ENCODE results near the gene PRKN.

PRKN gene

GRCh38 chr6:161554883-161555282 lies 1172.7 kb downstream of the PRKN start:
- no peak for TF ChIP-seq GATA3 (IDR thresholded peaks at IDR 0.05; ENCODE audit: low read depth, low read length)
- no peak for TF ChIP-seq GATA2 (IDR thresholded peaks at IDR 0.05; ENCODE audit: low read depth, low read length)

DNA sequence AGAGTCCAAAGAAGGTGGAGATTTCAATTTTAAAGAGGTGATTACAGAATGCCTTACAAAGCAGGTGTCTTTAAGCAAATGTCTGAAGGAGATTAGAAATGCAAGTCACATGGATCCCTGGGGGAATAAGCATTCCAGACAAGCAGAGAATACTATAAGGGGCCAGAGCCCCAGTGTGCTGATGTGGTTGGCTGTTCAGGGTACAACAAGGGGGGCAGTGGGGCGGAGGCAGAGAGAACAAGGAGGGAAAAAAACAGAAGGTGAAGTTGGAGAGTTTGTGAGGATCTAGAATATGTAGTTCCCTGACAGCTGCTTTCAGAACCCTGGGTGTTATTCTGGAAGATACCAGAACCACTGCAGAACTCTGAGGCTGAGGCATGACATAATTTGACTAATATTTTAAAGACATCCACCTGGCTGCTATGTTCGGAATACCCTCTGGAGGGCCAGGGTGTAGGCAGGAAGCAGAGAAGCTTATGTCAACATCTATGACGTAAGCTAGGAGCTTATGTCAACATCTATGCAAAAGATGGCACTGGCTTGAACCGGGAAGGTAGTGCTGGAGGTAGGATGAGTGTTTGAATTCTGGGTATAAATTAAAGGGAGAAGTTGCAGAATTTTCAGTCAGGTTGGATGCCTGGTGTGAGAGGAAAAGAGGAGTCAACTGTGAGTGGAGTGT lies 1177.5 kb downstream of the PRKN start:
- TF ChIP-seq GATA3 (IDR thresholded peaks at IDR 0.05; ENCODE audit: low read depth, low read length) (no peak), GATA2 (IDR thresholded peaks at IDR 0.05; ENCODE audit: low read depth, low read length) (no peak)

DNA sequence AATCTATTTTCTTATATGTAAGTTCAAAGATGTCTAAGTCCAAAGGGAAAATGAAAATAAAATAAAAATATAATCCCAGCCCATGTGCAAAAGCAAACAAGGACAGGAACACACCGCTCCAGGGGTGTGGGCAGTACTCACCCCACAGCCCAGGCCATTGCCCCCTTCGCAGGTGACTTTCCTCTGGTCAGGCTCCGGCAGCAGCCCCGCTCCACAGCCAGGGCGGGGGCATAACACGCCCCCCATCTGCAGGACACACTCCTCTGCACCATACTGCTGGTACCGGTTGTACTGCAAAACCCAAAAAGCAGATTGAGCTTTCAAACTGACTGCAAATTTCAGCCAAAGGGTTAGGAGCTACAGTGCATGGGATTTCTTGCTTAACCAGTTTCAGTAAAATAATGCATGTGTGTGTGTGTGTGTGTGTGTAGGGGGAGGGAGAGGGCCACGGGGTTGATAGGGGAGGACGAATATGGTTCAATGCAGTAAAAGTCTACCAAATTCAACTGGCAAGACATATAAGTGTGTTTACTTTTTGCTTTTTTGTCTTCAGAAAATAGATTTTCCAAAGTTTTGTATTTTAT lies 1178.8 kb downstream of the PRKN start:
- TF ChIP-seq GATA2 (IDR thresholded peaks at IDR 0.05; ENCODE audit: low read depth, low read length) (no peak), GATA3 (IDR thresholded peaks at IDR 0.05; ENCODE audit: low read depth, low read length) (no peak)

DNA sequence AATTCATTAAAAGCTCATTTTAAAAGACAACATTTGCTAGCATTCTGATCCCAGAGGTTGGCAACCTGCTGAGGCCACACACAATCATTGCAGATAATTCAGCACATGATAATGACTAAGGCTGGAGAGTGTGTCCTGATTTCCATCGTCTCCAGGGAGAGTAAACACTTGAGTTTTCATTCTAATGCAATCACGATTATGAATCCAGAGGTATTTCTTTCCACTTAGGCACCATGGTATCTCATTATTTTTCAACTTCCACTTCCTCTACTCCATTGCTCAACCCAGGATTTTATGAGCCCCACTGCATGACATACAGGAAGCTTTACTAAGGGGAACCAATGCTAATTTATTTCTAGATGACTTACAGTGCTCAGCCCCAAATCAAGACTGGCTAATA lies 1179.9 kb downstream of the PRKN start:
- TF ChIP-seq GATA3 (IDR thresholded peaks at IDR 0.05; ENCODE audit: low read depth, low read length): no peak
- TF ChIP-seq GATA2 (IDR thresholded peaks at IDR 0.05; ENCODE audit: low read depth, low read length): no peak

DNA sequence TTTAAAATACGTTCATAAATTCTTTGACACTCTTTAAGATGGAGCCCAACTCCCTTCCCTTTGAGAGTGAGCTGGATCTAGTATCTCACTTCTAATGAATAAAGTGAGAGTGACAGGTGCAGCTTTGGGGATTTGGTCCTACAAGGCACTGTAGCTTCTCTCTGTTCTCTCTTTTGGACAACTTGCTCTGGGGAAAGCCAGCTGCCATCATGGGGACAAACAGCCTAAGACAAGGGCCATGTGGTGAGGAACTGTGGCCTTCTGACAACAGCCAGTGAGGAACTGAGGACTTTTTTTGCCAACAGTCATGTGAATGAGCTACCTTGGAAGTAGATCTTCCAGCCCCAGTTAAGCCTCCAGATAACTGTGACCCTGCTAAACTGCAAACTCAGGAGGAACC lies 1180.9 kb downstream of the PRKN start:
- TF ChIP-seq GATA2 (IDR thresholded peaks at IDR 0.05; ENCODE audit: low read depth, low read length): no peak
- no peak for TF ChIP-seq GATA3 (IDR thresholded peaks at IDR 0.05; ENCODE audit: low read depth, low read length)

DNA sequence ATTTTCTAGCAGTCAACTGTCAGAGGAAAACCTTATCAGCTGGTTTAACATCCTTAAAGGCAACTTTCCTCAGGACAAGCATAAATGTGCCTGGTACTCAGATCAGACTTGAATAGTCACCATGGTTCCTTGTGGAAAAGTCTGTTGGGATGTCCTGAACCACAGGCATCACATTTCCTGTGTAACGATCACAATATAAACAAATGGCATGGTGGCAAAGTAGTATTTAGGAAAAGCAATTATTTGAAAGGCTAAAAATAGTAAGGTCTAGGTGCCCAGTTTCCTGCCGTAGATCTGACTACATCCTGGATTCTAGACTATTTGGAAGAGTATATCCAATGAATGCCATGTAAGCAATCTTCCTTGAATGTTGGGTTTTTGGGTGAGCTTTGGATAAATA lies 1181.8 kb downstream of the PRKN start:
- TF ChIP-seq GATA3 (IDR thresholded peaks at IDR 0.05; ENCODE audit: low read depth, low read length) (no peak), GATA2 (IDR thresholded peaks at IDR 0.05; ENCODE audit: low read depth, low read length) (no peak)

- no peak for TF ChIP-seq GATA2 (IDR thresholded peaks at IDR 0.05; ENCODE audit: low read depth, low read length)
- no peak for TF ChIP-seq GATA3 (IDR thresholded peaks at IDR 0.05; ENCODE audit: low read depth, low read length)
Measured at GRCh38 chr6:161544801-161545480, 1182.6 kb downstream of the PRKN start.

- TF ChIP-seq GATA2 (IDR thresholded peaks at IDR 0.05; ENCODE audit: low read depth, low read length) (no peak), GATA3 (IDR thresholded peaks at IDR 0.05; ENCODE audit: low read depth, low read length) (no peak)
Measured at GRCh38 chr6:161543684-161544309, 1183.8 kb downstream of the PRKN start.

GRCh38 chr6:161542346-161542980 lies 1185.1 kb downstream of the PRKN start:
- no peak for TF ChIP-seq GATA2 (IDR thresholded peaks at IDR 0.05; ENCODE audit: low read depth, low read length)
- no peak for TF ChIP-seq GATA3 (IDR thresholded peaks at IDR 0.05; ENCODE audit: low read depth, low read length)

DNA sequence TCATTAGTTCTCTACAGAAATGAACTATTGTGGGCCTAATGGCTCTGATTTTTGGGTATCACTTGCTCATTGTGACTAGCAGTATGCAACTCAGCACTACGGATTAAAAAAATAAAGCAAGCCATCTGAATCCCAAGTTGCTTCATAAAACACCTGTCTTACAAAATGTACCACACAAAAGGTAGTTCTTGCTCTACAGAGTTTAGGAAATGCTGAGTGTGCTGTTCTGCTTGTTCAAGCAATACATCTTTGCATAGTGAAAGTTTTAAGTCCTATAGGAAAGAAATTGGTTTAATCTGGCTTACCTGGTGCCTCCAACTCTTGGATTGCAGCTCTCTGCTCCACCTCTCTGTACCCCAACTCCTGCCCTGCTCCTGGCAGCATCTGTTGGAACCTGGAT lies 1187.0 kb downstream of the PRKN start:
- TF ChIP-seq GATA2 (IDR thresholded peaks at IDR 0.05; ENCODE audit: low read depth, low read length): no peak
- TF ChIP-seq GATA3 (IDR thresholded peaks at IDR 0.05; ENCODE audit: low read depth, low read length): no peak

- no peak for TF ChIP-seq GATA2 (IDR thresholded peaks at IDR 0.05; ENCODE audit: low read depth, low read length)
- no peak for TF ChIP-seq GATA3 (IDR thresholded peaks at IDR 0.05; ENCODE audit: low read depth, low read length)
Measured at GRCh38 chr6:161536224-161536630, 1191.3 kb downstream of the PRKN start.

DNA sequence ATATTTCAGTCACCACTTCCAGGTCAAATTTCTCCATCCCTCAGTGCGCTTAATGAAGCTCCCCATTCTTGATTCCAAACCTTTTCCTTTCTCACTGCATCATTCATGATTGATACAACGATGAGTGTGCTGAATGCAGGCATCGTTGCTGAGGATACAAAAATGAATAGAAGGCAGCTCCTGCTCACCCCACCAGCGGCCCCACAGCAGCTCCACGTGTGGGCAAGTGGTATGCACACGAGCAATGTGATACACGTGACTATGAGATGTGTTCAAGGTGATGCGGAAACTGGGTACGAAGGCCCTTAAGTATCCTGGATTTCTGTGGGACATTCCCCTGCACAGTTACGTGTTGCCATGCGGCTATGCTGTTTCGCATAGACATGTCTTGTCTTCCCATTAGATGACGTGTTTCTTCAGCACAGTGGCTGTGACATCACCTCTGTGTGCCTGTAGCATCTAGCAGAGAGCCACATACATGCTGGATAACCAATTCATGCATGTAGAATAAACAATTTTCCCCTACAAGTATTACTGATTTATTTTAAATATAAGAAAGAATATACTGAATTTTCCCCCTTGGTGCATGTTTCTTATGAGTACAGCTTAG lies 1193.2 kb downstream of the PRKN start:
- TF ChIP-seq GATA3 (IDR thresholded peaks at IDR 0.05; ENCODE audit: low read depth, low read length) (no peak), GATA2 (IDR thresholded peaks at IDR 0.05; ENCODE audit: low read depth, low read length) (no peak)

- TF ChIP-seq GATA2 (IDR thresholded peaks at IDR 0.05; ENCODE audit: low read depth, low read length) (no peak), GATA3 (IDR thresholded peaks at IDR 0.05; ENCODE audit: low read depth, low read length) (no peak)
Measured at GRCh38 chr6:161533266-161533665, 1194.3 kb downstream of the PRKN start.

DNA sequence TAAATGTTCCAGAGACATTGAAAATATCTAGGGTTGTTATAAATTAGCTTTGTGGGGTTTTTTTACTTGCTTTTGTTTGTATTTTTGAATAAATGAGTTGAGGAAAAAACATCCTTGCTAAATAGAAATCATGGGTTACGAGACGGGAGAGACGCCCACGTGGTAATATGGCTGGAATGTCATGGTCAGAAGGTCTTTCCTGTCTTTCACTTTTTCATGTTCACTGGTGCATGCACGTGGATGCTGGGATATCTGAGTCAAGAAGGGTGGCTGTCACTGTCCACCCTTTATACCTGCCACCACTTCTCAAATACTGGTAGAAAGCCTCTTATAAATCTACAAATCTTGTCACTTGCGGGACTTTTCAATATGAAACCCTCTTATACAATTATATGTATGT lies 1195.0 kb downstream of the PRKN start:
- no peak for TF ChIP-seq GATA2 (IDR thresholded peaks at IDR 0.05; ENCODE audit: low read depth, low read length)
- no peak for TF ChIP-seq GATA3 (IDR thresholded peaks at IDR 0.05; ENCODE audit: low read depth, low read length)
